ENCODE measurements around the gene SLC10A1.

GRCh38 chr14:69741055-69741454, 56.0 kb downstream of the SLC10A1 start:
- no peak for TF ChIP-seq POLR2A (IDR thresholded peaks at IDR 0.05)
- TF ChIP-seq, protein P1, sequence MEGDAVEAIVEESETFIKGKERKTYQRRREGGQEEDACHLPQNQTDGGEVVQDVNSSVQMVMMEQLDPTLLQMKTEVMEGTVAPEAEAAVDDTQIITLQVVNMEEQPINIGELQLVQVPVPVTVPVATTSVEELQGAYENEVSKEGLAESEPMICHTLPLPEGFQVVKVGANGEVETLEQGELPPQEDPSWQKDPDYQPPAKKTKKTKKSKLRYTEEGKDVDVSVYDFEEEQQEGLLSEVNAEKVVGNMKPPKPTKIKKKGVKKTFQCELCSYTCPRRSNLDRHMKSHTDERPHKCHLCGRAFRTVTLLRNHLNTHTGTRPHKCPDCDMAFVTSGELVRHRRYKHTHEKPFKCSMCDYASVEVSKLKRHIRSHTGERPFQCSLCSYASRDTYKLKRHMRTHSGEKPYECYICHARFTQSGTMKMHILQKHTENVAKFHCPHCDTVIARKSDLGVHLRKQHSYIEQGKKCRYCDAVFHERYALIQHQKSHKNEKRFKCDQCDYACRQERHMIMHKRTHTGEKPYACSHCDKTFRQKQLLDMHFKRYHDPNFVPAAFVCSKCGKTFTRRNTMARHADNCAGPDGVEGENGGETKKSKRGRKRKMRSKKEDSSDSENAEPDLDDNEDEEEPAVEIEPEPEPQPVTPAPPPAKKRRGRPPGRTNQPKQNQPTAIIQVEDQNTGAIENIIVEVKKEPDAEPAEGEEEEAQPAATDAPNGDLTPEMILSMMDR (IDR thresholded peaks at IDR 0.05), result no peak
- no peak for TF ChIP-seq POLR2AphosphoS5 (IDR thresholded peaks at IDR 0.05; ENCODE audit: insufficient read depth in 1 of 2, low read depth in 1 of 2)
